AG04450 (cell line): ENCODE measurements around the gene CNTF. TPM values are rescaled to one million over a fixed set of nuclear protein-coding genes. Genes with fewer than 3 reads are reported as not detected.

ENCODE experiments used
- CTCF ChIA-PET: fragments of 300-600, 350-600 bp; formaldehyde crosslinking; extraction: SDS; loops from one replicate; lab custom pipeline; 2022; ENCODE audit warnings: antibody characterized with exemption, inconsistent platforms; lab: Charles Lee
- POLR2A ChIA-PET: fragments of 350-600 bp; formaldehyde crosslinking; extraction: SDS; loops from one replicate; lab custom pipeline; 2021; ENCODE audit warnings: antibody characterized with exemption, inconsistent platforms; lab: Yijun Ruan, JAX
- DNase-seq: peaks from one replicate; pipeline ENCODE4 v3.0.0-alpha.2; 2011; ENCODE audit warnings: low read depth, low spot score
- H3K27ac ChIP-seq: one replicate; pipeline ENCODE4 v1.5.1; 2012; ENCODE audit warnings: low read depth, low read length, control low read depth
- H3K27me3 ChIP-seq: one replicate; pipeline ENCODE4 v1.6.0; 2012; ENCODE audit warnings: low read length; ENCODE audit not compliant: control insufficient read depth, insufficient read depth
- H3K4me3 ChIP-seq: 2 replicates; pipeline ENCODE4 v1.5.1; 2011; ENCODE audit warnings: mild to moderate bottlenecking, low read depth, low read length, control low read depth
- H3K9me3 ChIP-seq: 2 replicates; pipeline ENCODE4 v1.5.1; 2012; ENCODE audit warnings: low read length; ENCODE audit not compliant: control insufficient read depth, insufficient read depth
- polyA plus RNA-seq: library from polyadenylated mRNA; depleted of rRNA; stranded (reverse); fragments of >200 nt; gene quantifications from 2 replicates; pipeline ENCODE4 v1.2.3, GENCODE V29; 2011
- TF ChIP-seq, protein P1 (sequence below): IDR thresholded peaks from 2 replicates; pipeline ENCODE4 v1.5.1; 2011; ENCODE audit warnings: low read depth, low read length, control low read depth, inconsistent platforms

CNTF gene
- polyA plus RNA-seq, 1 experiment, result 1.1 TPM

DNA sequence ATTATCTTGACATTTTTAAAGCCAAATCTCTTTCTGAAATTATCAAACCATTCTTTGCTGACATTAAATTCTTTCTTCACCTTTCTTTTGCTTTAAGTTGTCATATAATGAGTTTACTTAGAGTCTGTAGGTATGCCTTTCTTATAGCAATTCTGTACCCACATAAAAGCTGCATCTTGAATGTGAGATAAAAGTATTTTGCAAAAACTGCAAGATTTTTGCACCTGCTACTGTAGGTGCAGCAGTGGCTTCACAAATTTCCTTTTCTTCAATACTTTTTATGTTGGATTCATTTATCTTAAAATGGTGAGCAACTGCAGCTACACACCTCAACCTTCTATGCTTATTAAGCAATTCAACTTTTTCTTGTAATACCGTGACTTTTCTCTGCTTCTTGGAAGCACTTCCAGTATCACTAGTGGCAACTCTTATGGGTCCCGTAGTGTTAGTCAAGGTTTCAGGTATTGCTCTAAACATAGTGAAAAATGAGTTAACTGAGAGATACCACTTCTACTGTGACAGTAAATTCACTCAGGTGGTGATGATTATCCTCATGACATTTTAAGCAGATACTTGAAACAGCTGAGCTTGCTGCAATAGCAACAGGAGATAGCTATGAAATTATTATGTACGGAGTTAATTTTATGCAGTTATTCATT lies 24.9 kb upstream of the CNTF start:
- CTCF ChIA-PET, result interaction anchor here (1.4 to 1.6 kb wide), 4 partner anchors 21 to 74 kb away, joined by 3 to 8 read pairs (median 4); partner anchors contain the start of gene LPXN
- POLR2A ChIA-PET, result no interaction called here
- H3K27ac ChIP-seq, result no peak overlapping the region
- TF ChIP-seq, protein P1, sequence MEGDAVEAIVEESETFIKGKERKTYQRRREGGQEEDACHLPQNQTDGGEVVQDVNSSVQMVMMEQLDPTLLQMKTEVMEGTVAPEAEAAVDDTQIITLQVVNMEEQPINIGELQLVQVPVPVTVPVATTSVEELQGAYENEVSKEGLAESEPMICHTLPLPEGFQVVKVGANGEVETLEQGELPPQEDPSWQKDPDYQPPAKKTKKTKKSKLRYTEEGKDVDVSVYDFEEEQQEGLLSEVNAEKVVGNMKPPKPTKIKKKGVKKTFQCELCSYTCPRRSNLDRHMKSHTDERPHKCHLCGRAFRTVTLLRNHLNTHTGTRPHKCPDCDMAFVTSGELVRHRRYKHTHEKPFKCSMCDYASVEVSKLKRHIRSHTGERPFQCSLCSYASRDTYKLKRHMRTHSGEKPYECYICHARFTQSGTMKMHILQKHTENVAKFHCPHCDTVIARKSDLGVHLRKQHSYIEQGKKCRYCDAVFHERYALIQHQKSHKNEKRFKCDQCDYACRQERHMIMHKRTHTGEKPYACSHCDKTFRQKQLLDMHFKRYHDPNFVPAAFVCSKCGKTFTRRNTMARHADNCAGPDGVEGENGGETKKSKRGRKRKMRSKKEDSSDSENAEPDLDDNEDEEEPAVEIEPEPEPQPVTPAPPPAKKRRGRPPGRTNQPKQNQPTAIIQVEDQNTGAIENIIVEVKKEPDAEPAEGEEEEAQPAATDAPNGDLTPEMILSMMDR, result no peak
- DNase-seq, result no peak
- no peaks in the 10 kb centered on the region for H3K27me3 ChIP-seq
- no peak overlapping the region for H3K4me3 ChIP-seq
- no peaks in the 10 kb centered on the region for H3K9me3 ChIP-seq

DNA sequence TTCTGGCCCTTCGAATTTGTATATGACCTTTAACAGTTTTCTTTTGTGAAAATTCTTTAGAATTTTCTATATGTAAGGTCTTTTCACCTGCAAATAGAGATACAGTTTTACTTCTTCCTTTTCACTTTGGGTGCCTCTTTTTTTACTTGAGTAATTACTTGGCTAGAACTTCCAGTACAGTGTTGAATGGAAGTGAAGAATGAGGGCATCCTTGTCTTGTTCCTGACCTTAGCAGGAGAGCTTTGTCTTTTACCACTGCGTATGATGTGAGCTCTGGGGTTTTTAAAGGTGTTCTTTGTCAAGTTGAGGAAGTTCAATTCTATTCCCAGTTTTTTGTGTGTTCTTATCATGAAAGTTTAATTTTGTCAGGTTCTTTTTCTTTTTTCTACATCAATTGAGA lies 22.0 kb upstream of the CNTF start:
- DNase-seq, result no peak
- ChIA-PET POLR2A (no interaction called here), CTCF (interaction anchor here (0.6 to 3.2 kb wide), 2 partner anchors 24 to 29 kb away, joined by 3 to 16 read pairs; no protein-coding TSS in a partner anchor)
- Histone ChIP-seq H3K27ac (no peak overlapping the region), H3K4me3 (no peak overlapping the region), H3K27me3 (no peaks in the 10 kb centered on the region), H3K9me3 (no peaks in the 10 kb centered on the region)
- TF ChIP-seq, protein P1, result no peak

DNA sequence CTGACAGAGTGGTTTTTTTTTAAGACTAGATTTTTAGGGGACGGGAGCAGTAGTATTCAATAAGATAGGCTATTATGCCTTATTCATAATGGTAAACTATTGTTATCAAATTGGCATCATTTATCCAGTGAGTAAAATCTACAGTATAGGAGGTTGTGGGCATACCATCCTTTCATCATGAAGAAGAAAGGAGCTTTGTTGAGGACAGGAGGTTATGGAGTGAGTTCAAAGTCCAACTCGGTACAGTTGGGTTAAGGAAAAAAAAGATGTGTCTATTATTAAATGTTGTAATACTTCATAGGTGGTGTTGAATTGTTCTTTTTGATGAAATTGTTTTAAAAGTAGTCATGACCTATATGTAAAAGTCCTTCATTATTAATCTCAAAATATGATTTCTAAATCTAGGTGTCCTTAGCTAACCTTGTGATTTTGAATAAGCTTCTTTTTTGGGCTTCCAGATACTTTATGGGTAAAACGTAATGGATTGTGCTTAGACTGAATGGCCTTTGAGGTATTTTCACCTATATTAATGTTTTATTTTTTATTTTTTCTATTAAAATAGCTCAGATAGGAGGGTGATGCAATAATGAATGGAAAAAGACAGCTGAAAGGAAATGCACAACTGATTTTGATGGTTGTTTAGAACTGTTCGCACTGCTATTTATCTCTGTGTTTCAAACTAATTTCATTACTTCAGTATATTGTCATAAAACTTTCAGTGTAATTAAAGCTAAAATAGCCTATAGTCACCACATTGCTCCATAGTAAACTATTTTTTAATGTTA lies 15.3 kb upstream of the CNTF start:
- H3K27ac ChIP-seq, result no peak overlapping the region
- no peaks in the 10 kb centered on the region for H3K27me3 ChIP-seq
- H3K4me3 ChIP-seq, result no peak overlapping the region
- ChIA-PET POLR2A (interaction anchor here (0.7 kb wide), 1 partner anchor 19 kb away, joined by 3 read pairs; no protein-coding TSS in a partner anchor), CTCF (interaction anchor here (0.8 to 1.6 kb wide), 5 partner anchors 22 to 47 kb away, joined by 3 to 9 read pairs (median 4); partner anchors contain the start of gene ZFP91)
- H3K9me3 ChIP-seq, result no peaks in the 10 kb centered on the region
- TF ChIP-seq, protein P1, result no peak
- DNase-seq, result no peak

DNA sequence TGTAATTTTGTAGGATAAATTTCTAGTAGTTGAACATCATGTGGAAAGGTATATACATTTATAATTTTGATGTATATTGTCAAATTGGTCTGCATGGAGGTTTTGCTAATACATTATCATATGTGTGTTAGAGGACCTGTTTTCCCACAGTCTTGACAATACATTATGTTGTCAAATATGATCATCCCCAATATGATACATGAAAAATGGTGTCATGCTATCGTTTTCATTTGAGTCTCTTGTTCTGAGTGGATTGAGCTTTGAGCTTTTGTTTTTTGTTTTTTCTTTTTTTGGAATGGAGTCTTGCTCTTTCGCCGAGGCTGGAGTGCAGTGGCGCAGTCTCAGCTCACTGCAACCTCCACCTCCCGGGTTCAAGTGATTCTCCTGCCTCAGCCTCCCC lies 14.1 kb upstream of the CNTF start:
- DNase-seq, result no peak
- ChIA-PET POLR2A (no interaction called here), CTCF (no interaction called here)
- no peaks in the 10 kb centered on the region for H3K27me3 ChIP-seq
- TF ChIP-seq, protein P1, result no peak
- no peak overlapping the region for H3K27ac ChIP-seq
- H3K9me3 ChIP-seq, result no peaks in the 10 kb centered on the region
- H3K4me3 ChIP-seq, result no peak overlapping the region

DNA sequence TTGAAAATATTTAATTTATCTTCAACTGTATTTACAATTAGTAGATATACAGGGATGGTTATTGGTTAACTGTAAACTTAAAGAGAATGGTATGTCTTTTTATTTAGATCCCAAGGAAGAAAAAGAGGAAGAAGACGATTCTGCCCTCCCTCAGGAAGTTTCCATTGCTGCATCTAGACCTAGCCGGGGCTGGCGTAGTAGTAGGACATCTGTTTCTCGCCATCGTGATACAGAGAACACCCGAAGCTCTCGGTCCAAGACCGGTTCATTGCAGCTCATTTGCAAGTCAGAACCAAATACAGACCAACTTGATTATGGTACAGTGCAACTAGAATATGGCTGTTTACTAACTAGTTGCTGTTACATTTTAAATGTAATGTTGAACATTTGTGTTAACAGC lies 12.7 kb upstream of the CNTF start:
- ChIA-PET CTCF (interaction anchor here (1.6 to 2.6 kb wide), 2 partner anchors 20 to 44 kb away, joined by 4 to 15 read pairs; no protein-coding TSS in a partner anchor), POLR2A (no interaction called here)
- TF ChIP-seq, protein P1, result no peak
- no peak for DNase-seq
- Histone ChIP-seq H3K4me3 (no peak overlapping the region), H3K27ac (no peak overlapping the region), H3K9me3 (no peaks in the 10 kb centered on the region), H3K27me3 (no peaks in the 10 kb centered on the region)
